ENCODE data around the gene TSPYL1.
A peak's percentile ranks its signal among the peaks of the same experiment; 100 is the strongest.
"Not testable (repeated sequence)": the region's sequence is repeated elsewhere in the genome, so short reads cannot be mapped to it uniquely, and the experiment has no call there.

TSPYL1 gene

DNA sequence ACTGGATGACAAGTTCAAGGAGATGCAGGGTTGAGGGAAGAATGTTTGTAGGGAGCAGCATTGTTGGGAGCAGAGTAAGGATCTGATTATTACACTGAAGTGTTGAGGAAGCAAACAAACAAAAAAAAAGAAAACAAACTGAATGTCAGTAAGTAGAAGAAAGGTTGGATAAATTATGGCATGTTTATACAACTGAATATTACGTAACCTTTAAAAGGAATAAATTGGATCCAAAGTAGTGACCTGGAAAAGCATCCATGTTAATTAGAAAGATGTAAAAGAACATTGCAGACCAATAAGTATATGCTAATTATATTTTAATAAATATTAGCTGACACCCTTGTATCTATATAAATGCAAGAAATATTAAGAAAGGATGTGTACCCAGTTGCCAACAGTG lies 12.8 kb upstream of the TSPYL1 start:
- no peak for DNase-seq

DNA sequence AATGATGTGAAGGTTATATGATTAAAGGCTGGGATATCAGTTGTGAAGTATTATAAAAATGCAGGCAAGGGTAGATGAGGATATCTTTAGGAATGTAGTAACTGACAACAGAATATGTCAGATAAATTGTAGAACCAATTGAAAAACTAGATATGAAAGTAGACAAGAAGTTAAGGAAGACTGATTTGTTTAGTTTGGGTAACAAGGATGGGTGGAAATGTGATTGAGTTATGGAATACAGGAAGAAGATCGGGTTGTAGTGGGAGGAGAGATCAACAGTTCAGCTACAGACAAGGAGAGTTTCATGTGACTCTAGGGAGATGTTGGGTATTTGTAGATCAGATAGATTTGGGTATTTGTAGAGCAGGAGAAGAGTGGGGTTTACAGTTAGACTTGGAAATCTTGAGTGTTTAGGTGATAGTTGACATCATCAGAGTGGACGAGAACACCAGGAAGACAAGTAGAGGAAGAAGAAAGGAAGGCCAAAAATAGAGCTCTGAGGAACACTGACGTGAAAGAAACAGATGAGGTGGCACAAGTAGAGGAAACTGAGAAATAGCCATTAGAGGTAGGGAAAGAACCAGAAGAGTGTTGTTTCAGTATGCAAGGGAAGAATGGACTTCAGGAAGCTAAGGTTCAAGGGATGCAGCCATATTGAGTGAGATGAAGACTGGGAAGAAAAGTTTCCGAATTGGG lies 12.1 kb upstream of the TSPYL1 start:
- DNase-seq = no peak

DNA sequence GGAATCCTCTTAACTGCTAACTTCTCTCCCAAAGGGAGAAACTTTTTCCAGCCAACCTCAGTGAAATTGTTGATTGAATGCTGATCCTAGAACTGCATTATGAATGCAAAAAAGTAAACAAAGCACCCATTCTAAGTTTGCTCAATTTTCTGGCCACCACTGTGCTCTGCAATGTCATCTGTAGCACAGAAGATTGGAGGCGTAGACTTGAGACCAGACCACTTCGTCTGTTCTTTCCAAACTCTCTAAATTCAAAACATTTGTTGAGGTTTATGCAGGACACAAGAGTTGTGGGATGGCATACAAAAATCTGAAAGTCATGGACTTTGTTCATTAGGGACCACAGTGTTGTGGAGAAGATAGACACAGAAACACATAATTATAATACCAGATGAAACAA lies 11.1 kb upstream of the TSPYL1 start:
- DNase-seq = no peak

DNA sequence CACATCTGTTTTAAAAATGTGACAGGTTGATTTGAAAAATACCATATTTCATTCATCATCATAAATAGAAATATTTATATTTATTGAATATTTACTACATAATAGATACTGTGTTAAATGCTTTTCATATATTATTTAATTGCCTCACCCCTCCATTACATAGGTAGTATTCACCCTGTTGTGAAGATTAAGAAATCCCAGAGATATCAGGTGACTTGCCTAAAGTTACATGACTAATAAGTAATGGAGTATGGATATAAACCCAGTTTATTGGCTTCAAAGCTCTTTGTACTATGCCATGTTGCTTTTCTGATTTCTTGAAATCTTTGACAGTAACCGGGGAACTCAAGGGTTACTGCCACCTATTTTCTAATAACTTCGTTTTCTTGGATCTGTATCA lies 10.1 kb upstream of the TSPYL1 start:
- no peak for DNase-seq

DNA sequence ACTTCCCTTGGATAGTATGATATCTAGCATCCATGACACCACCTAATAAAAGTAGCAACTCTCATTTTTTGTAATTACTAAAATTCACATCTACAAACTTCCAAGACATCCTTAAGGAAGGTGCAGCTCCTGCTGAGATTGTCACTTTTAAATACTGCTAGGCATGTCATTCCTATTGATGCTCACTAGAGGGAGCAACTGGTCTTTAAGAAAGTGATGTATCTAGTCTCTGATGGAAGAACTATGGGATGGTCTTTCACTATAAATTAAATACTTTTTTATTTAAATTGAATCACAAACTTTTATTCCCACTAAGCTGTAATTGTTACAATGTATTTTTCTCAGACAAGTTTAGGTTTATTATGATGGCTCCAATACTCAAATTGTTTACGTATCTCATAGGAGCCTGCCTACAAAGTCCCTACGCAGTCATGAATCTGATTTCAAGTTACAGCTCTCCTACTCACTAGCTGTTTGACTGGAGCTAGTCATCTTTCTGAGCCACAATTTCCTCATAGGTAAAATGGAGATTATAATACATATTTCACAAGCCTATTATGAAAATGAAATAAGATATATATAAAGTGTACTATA lies 8.1 kb upstream of the TSPYL1 start:
- peak; percentile 71 for DNase-seq

DNA sequence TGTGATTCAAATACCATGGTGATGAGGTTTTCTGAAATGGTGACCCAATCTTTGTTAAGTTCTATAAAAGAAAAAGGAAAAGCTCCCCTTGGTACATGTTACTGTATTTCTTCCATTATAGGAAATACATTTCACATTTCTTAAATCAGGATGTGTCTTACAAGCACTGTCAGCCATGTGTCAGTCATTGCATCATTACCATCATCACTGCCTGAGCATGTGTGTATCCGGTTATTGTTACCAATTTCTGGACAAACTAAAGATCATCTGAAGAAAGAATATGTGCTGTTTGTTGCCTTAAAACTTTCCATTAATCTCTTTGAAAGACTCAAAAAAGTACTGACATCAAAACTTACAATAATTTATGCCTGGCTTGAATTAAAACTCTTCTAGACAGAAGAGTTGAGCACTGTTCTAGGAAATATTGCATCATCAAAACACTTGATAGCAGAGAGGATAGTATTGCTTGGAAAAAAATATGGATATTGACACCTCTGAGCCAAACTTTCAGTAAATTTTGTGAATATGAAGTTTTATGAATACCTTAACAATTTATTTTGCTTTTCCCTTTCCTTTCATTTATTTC lies 7.1 kb upstream of the TSPYL1 start:
- DNase-seq = no peak

DNA sequence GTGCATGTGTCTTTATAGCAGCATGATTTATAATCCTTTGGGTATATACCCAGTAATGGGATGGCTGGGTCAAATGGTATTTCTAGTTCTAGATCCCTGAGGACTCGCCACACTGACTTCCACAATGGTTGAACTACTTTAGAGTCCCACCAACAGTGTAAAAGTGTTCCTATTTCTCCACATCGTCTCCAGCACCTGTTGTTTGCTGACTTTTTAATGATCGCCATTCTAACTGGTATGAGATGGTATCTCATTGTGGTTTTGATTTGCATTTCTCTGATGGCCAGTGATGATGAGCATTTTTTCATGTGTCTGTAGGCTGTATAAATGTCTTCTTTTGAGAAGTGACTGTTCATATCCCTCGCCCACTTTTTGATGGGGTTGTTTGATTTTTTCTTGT lies 5.3 kb upstream of the TSPYL1 start:
- not testable (repeated sequence) for DNase-seq

DNA sequence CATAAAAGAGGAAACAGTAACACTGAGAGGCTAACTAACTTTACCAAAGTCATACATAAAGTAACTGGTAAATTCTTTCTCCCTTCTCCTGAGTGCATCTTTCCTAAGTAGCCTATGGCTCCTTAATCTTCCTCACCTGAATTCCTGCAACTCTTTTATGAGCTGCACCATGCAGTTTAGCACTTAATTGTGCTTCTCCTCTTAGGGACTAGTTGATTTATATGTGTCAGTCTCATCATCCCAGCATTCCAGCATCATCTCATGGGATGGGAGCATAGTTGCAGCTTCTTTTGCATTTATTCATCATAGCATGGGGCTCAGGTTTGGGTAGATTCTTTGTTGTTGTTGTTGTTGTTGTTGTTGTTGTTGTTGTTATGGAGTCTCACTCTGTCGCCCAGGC lies 3.5 kb upstream of the TSPYL1 start:
- DNase-seq = no peak

DNA sequence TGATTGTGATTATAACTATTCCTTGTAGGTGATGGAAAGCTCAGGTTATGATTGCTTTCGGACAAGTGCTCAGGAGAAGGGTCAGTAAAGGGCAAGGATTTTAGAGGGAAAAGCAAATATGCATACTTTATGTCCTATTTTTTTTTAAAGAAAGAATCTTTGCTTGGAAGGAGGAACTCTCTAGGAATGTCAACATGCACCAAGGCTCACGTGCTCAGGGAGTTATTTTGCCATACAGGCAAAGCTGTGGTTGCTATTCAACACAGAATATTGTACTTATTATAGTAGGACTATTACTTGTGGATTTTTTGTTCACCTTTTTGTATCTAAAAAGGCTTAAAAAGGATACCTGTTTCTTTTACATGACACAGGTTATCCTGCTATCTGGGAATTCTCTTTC lies 3.0 kb upstream of the TSPYL1 start:
- DNase-seq = no peak

DNA sequence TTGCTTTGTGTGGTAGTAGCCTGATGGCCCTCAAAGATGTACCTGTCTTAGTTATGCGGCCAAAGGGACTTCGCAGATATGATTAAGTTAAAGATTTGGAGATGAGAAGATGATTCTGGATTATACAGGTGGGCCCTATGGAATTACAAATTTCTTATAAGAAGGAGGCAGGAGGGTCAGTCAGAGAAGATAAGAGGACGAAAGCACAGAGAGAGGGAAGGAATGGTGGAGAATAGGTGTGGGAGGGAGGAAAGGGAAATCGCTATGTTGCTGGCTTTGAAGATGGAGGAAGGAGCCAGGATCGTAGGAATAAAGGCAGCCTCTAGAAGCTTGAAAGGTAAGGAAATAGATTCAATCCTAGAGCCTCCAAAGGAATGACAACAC lies 1.2 kb upstream of the TSPYL1 start:
- DNase-seq = no peak

DNA sequence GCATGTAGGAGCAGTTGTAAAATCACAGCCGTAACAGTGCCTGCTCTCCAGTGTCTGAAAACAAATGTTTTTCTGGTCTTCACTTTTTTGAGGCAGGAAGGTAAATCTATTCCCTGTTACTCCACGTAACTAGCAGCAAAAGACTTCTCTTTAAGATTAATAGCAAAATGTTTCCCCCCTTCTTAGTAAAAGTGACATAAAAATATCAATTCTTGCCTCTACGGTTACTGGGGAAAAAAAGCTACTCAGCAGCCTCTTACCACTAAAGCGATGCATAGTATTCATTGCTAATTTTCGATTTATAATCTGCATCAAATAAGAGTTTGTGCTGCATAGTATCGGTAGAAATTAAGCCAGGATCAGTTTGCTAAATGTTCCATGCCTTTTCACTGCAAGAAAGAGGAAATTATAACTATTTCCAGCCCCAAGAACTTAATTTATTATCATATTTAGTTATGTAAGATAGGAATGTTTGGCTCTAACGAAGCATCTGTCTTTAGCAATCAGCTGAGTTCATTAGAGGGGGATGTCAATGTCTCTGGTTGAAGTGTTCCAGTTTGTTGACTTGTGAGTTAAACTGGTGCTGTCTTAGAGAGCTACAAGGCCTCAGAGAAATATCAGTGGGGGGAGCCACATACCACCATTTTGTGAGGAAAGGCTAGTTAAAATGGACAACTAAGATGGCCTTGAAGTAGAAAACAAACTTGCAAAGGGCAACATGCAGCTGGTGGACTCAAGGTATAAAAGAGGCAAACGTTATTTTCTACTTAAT lies 617 bp upstream of the TSPYL1 start:
- peak; percentile 59 for DNase-seq

DNA sequence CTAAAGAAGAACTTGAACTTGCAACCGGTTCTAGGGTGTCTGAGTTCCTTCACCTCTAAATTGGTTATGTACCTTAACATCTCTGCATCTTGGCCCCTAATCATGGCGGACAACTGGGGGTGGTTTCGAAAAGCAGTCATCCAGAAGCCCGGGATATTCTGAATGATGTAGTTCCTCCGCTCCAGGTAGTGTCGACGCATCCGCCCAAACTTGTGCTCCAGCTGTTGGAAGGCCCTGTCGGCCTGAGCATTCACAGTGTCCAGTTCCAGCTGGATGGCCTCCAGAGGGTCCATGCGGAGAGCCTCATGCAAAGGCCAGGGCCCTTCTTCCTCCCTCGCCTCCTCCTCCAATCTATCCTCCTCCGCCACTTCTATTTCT lies 887 bp downstream of the TSPYL1 start:
- no peak for DNase-seq

DNA sequence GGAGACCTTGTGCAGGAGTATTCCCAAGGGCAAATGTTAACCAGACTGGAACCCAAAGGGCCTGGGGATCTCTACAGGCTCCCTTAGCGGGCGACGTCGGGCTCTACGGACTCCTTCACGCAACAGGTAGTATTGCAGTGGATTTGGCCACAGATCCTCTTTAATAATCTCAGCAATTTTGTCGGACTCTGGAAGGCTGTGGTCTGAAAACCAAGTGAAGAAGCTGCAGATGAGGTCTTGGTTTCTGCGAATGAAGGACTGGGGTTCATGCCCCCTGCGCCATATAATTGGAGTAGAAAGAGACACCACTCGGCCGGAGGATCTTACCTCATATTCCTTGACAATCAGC lies 1.3 kb downstream of the TSPYL1 start:
- no peak for DNase-seq

DNA sequence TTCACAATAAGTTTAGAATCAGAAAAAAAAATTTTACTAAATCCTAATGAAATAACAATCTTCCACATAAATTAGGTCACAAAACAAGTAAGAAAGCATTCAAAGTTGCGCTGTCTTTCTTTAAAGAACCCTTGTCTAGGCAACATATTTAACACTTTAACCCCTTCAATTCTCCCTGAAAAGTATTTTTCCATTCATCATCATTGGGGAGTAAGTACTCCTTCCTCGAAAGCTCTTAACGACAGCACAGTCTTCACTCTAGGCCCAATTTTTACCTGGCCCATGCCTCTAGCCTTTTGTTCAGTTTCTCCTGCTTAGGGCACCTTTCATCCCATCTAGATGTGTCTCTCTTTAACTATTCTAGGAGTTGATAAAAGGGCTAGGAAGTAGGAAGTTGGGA lies 2.6 kb downstream of the TSPYL1 start:
- no peak for DNase-seq

DNA sequence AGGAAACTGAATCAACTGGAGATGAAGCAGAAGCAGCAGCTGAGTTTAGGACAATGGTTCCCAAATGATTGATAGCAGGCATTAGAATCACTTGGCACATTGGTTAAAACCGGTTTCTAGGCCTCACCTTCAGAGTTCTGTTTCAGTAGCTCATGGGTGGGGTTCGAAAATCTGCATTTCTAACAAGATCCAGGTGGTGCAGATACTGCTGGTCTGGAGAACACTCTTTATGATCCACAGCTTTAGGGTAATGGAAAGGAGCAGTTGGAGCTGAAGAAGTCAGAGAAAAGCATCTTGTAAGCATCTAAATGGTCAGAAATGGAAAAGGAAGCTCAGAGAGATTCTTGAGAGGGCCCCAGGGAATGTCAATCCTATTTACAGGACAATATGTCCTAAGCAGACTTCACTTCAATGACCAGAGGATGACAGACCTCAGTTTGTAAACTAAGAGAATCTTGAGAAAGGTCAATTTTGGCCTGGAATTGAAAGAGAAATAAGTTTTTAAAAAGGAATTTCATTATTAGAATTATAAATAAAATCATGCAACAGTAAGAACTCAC lies 8.5 kb downstream of the TSPYL1 start:
- DNase-seq = no peak

DNA sequence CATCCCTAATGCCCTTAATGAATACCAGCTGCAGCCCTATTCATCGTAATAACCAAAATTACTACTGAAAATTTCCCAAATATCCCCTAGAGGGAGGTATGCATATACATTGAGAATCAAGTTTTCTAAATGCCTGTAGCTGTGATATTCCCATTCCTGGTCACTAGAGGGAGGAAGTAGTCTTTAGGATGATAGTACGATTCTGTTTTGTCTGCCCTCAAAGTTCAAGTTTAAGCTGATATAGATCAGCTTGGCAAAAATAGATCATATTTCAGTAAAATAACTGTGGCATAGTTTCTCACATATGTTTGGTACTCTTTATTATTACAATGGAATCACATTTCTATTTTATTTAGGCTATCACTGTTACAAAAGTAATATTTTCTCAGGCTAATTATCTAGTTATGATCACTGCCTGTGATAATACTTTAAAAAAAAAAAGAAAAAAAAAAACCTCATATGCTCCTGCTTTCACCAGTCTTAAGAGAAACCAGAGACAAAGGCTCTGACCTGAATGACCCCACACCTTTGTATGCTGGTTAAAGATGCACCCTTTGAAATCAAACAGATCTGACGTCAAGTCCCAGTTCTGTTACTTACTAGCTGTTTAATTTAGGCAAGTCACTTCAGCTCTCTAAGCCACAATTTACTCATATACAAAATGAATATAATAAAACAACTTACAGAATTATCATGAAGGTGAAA lies 11.0 kb downstream of the TSPYL1 start:
- peak; percentile 94 for DNase-seq

DNA sequence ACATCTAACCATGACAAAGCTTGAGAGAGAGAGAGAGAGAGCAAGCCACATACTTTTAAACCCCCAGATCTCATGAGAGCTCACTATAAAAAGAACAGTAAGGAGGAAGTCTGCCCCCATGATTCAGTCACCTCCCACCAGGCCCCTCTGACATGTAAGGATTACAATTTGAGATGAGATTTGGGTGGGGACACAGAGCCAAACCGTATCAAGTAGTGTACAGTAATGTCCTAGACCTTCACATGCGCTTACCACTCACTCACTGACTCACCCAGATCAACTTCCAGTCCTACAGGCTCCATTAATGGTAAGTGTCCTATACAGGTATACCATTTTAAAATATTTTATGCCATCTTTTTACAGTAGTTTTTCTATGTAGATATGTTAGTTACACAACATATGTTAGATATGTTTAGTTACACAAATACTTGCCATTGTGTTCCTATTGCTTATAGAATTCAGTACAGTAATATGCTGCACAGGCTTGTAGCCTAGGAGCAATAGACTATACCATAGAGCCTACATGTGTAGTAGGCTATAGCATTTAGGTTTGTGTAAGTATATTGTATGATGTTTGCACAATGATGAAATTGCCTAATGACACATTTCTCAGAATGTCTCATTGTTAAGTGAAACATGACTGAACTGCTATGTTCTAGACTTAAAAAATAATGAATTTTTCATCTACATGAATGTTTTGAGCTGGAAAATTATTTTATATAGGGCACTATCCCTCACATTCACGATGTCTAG lies 11.7 kb downstream of the TSPYL1 start:
- DNase-seq = no peak

DNA sequence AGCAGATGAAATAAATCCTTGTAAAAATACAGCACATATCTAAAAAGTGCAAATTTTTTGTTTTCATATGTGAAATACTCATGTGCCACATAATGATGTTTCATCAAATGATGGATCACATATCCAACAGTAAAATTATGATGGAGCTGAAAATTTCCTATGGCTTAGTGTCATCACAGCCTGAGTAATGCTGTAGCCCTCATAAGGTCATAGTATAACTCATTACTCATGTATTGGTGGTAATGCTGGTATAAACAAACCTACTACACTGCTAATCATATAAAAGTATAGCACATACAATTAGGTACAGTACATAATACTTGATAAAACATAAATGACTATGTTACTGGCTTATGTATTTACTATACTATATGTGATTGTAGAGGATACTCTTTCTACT lies 12.9 kb downstream of the TSPYL1 start:
- no peak for DNase-seq

DNA sequence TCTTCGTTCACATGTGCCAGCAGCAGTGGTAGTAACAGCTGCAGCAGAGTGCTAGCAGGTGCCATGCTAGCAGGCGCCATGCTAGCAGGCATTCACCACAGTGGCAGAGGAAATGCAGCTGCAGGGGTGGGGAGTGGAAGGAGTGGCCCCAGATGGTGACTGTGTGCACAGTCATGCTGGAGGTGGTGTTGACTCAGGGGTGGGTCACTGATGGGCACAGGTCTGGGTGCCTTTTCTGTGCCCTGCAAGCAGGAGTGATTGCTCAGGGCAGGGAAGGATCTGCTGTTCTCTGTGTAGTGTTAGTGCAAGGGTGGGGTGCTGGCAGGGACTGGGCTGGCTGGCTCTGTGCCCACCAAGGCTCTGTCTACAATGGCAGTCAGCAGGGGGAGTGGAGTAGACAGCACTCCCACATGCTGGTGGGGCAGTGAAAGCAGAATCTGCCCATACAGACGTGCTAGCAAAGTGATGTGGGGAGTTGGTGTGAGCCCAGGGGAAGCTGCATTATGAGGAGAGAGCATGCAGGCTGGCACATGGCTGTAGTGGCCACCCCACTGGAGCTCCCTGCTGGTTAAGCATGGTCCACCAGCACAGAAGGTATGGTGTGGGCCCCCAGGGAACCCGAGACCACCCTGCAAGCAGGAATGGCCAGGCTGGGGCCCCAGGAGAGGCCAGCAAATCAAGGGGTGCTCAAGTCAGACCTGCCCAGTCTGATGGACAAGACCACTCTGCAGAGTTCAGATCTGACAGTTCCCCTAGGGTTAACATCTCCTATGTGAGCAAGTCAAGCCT lies 14.5 kb downstream of the TSPYL1 start:
- DNase-seq = peak; percentile 65

DNA sequence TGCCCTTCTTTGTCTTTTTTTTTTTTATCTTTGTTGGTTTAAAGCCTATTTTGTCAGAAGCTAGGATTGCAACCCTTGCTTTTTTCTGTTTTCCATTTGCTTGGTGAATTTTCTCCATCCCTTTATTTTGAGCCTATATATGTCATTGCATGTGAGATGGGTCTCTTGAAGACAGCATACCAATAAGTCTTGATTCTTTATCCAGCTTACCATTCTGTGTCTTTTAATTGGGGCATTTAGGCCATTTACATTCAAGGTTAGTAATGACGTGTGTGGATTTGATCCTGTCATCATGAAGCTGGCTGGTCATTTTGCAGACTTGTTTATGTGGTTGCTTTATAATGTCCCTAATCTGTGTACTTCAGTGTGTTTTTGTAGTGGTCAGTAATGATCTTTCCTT lies 16.4 kb downstream of the TSPYL1 start:
- no peak for DNase-seq

DNA sequence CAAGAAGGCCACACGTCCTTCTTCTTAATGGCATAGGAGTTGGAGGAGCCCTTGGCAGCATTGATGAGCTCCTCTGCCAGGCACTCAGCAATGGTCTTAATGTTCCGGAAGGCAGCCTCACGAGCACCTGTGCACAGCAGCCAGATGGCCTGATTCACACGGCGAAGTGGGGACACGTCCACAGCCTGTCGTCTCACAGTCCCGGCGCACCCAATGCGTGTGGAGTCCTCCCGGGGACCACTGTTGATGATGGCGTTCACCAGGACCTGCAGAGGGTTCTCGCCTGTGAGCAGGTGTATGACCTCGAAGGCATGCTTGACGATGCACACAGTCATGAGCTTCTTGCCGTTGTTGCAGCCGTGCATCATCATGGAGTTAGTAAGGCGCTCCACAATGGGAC lies 21.2 kb downstream of the TSPYL1 start:
- no peak for DNase-seq

DNA sequence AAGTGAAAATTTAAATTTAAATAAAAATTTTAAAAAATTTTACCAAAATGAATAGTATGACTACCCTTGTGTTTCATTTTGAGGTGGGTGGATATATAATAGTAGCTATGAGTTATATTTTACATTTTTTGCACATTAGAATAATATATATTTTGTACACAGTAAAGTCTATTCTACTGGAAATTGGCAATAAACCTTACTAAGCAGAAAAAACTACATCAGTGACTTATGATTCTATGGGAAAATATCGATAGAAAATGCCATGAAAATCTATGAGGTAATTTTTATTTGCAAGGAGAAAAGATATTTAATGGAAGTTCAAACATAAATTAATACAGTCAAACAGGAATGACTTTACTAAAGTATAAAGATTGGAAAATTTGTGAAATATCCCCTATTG lies 23.0 kb downstream of the TSPYL1 start:
- no peak for DNase-seq

Data from hematopoietic multipotent progenitor cell treated with erythropoietin and hydrocortisone succinate and interleukin-3 and kit ligand, for 6 days (in vitro differentiated cells).